Measurements from ENCODE around the gene RFC4.

DNA sequence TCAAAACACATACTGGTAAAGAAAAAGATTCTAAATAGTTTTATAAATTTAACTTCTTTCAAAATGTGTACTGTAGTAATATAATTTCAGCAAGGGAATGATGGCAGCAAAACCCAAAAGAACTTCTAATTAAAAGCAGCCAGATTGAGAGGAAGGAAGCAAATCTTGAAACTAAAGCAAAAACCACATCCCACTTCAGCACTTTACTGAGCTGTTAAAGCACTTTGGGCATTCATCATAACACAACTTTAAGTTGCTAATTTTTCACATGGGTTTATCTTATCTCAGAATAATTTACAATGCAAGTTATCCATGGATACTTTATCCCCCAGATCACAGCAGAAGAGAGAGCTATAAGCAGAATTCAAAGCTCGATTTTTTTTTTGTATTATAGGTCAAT is 6.0 kb downstream of the RFC4 start:
- TF ChIP-seq, protein P1, sequence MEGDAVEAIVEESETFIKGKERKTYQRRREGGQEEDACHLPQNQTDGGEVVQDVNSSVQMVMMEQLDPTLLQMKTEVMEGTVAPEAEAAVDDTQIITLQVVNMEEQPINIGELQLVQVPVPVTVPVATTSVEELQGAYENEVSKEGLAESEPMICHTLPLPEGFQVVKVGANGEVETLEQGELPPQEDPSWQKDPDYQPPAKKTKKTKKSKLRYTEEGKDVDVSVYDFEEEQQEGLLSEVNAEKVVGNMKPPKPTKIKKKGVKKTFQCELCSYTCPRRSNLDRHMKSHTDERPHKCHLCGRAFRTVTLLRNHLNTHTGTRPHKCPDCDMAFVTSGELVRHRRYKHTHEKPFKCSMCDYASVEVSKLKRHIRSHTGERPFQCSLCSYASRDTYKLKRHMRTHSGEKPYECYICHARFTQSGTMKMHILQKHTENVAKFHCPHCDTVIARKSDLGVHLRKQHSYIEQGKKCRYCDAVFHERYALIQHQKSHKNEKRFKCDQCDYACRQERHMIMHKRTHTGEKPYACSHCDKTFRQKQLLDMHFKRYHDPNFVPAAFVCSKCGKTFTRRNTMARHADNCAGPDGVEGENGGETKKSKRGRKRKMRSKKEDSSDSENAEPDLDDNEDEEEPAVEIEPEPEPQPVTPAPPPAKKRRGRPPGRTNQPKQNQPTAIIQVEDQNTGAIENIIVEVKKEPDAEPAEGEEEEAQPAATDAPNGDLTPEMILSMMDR (IDR thresholded peaks at IDR 0.05) = no peak
- no peak for TF ChIP-seq POLR2AphosphoS5 (IDR thresholded peaks at IDR 0.05)
